ENCODE data around the gene GPC5.

GPC5 gene

DNA sequence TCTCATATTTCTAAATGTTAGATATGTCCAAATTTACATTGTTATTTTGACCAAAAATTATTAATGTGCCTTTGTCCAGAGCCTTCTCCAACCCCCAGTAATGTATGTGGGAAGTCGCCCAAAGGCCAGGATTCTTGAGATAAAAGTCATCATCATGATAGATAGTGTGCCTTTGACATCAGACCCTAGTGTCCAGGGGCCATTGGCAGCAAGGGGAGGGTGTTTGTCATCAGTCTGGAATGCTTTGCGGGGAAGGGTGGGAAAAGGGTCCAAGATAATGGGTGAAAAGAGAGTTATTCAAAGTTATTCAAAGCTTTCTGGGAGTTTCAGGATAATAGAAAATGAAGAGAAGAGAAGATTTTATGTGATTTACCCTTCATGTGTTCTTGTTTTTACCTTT lies 918.6 kb downstream of the GPC5 start:
- Histone ChIP-seq H3K27ac (no peak overlapping the region), H3K79me2 (ENCODE audit: insufficient read depth, low read depth) (no peaks in the 10 kb centered on the region), H3K4me2 (no peak overlapping the region), H3K27me3 (ENCODE audit: insufficient read depth, low read depth) (no peaks in the 10 kb centered on the region), H3K4me3 (IDR thresholded peaks at IDR 0.05; ENCODE audit: insufficient read depth, low read depth, low read length) (no peak overlapping the region), H3K4me1 (ENCODE audit: low read depth, poor library complexity, severe bottlenecking) (peaks cover 39% of the 10 kb centered on the region), H3K9ac (no peak overlapping the region), H2AFZ (ENCODE audit: low read depth) (no peak overlapping the region), H3K36me3 (ENCODE audit: insufficient read depth) (no peaks in the 10 kb centered on the region), H4K20me1 (ENCODE audit: insufficient read depth) (no peaks in the 10 kb centered on the region)
- TF ChIP-seq, protein P1, sequence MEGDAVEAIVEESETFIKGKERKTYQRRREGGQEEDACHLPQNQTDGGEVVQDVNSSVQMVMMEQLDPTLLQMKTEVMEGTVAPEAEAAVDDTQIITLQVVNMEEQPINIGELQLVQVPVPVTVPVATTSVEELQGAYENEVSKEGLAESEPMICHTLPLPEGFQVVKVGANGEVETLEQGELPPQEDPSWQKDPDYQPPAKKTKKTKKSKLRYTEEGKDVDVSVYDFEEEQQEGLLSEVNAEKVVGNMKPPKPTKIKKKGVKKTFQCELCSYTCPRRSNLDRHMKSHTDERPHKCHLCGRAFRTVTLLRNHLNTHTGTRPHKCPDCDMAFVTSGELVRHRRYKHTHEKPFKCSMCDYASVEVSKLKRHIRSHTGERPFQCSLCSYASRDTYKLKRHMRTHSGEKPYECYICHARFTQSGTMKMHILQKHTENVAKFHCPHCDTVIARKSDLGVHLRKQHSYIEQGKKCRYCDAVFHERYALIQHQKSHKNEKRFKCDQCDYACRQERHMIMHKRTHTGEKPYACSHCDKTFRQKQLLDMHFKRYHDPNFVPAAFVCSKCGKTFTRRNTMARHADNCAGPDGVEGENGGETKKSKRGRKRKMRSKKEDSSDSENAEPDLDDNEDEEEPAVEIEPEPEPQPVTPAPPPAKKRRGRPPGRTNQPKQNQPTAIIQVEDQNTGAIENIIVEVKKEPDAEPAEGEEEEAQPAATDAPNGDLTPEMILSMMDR (conservative IDR thresholded peaks at IDR 0.05; ENCODE audit: low read depth, low read length): no peak

DNA sequence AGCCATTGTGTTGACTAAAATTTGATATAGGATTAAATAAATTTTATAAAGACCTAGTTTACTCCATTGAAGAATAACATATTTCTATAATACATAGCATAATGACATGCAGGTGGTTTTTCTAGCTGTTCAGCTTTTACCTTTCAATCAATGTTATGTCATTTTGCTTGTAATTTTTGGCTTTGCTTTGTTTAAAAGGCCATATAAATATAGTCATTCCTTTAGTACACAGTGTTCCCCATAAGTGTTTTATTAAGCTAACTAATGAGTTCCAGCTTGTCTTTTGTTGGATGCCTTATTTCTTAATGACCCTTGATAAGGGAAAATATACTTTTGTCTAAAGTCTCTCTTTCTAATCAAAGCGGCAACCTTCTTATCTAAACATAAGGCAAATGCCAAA lies 921.9 kb downstream of the GPC5 start:
- no peaks in the 10 kb centered on the region for H3K36me3 ChIP-seq (ENCODE audit: insufficient read depth)
- no peaks in the 10 kb centered on the region for H4K20me1 ChIP-seq (ENCODE audit: insufficient read depth)
- H3K4me2 ChIP-seq: no peak overlapping the region
- H3K9ac ChIP-seq: no peak overlapping the region
- H3K4me1 ChIP-seq (ENCODE audit: low read depth, poor library complexity, severe bottlenecking): peaks cover 17% of the 10 kb centered on the region
- TF ChIP-seq, protein P1 (conservative IDR thresholded peaks at IDR 0.05; ENCODE audit: low read depth, low read length): no peak
- H2AFZ ChIP-seq (ENCODE audit: low read depth): no peak overlapping the region
- no peak overlapping the region for H3K4me3 ChIP-seq (IDR thresholded peaks at IDR 0.05; ENCODE audit: insufficient read depth, low read depth, low read length)
- H3K27me3 ChIP-seq (ENCODE audit: insufficient read depth, low read depth): no peaks in the 10 kb centered on the region
- no peaks in the 10 kb centered on the region for H3K79me2 ChIP-seq (ENCODE audit: insufficient read depth, low read depth)
- no peak overlapping the region for H3K27ac ChIP-seq

DNA sequence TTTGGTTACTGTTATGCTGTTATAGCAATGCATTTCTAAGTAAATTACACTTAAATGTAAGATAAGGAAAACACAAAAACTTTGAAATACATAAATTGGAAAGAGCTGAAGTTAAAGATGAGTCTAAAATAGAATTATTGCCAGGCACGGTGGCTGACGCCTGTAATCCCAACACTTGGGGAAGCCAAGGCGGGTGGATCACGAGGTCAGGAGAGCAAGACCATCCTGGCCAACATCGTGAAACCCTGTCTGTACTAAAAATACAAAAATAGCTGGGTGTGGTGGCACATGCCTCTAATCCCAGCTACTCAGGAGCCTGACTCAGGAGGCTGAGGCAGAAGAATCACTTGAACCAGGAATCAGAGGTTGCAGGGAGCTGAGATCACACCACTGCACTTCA lies 922.8 kb downstream of the GPC5 start:
- Histone ChIP-seq H4K20me1 (ENCODE audit: insufficient read depth) (no peaks in the 10 kb centered on the region), H3K36me3 (ENCODE audit: insufficient read depth) (no peaks in the 10 kb centered on the region), H3K79me2 (ENCODE audit: insufficient read depth, low read depth) (no peaks in the 10 kb centered on the region), H3K27ac (no peak overlapping the region), H2AFZ (ENCODE audit: low read depth) (no peak overlapping the region), H3K4me1 (ENCODE audit: low read depth, poor library complexity, severe bottlenecking) (peaks cover 9% of the 10 kb centered on the region), H3K4me2 (no peak overlapping the region), H3K4me3 (IDR thresholded peaks at IDR 0.05; ENCODE audit: insufficient read depth, low read depth, low read length) (no peak overlapping the region), H3K27me3 (ENCODE audit: insufficient read depth, low read depth) (no peaks in the 10 kb centered on the region), H3K9ac (no peak overlapping the region)
- TF ChIP-seq, protein P1 (conservative IDR thresholded peaks at IDR 0.05; ENCODE audit: low read depth, low read length): no peak

DNA sequence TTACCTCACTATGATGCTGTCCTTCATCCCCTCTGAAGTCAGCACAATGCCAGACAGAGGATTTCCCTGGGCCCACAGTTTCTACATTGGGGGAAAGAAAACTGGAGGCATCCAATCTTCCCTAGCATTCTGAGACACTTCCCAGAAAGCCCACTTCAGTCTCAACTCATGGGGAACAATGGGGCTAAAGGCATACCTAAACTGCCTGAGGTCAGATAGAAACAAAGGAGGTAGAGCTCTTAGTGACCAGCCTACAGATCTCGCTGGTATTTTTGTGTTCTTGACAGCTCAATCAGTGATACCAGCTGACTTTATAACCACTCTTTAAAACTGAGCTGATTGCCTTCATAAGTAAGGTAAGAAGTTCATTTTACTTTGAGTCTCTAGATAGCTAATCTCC lies 947.2 kb downstream of the GPC5 start:
- Histone ChIP-seq H3K27ac (no peak overlapping the region), H3K4me2 (no peak overlapping the region), H3K36me3 (ENCODE audit: insufficient read depth) (no peaks in the 10 kb centered on the region), H4K20me1 (ENCODE audit: insufficient read depth) (no peaks in the 10 kb centered on the region), H3K4me3 (IDR thresholded peaks at IDR 0.05; ENCODE audit: insufficient read depth, low read depth, low read length) (no peak overlapping the region), H3K27me3 (ENCODE audit: insufficient read depth, low read depth) (no peaks in the 10 kb centered on the region), H3K9ac (no peak overlapping the region), H3K79me2 (ENCODE audit: insufficient read depth, low read depth) (no peaks in the 10 kb centered on the region), H3K4me1 (ENCODE audit: low read depth, poor library complexity, severe bottlenecking) (no peaks in the 10 kb centered on the region), H2AFZ (ENCODE audit: low read depth) (no peak overlapping the region)
- TF ChIP-seq, protein P1 (conservative IDR thresholded peaks at IDR 0.05; ENCODE audit: low read depth, low read length): no peak
